Activated naive CD4-positive, alpha-beta T cell treated with anti-CD3 and anti-CD28 coated beads, Interleukin-2, amount 10 ng/mL, durations not matched to agents 7 days and 5 days (primary cell): ENCODE data around the gene CENPX.

Source experiments
- CTCF ChIA-PET: fragments of 350-600 bp; sonication (Branson Sonifier 250); formaldehyde crosslinking; loops from one replicate; lab custom pipeline; 2021; ENCODE audit warnings: antibody characterized with exemption; lab: Charles Lee
- DNase-seq: peaks from one replicate; pipeline ENCODE4 v3.0.0-alpha.2; 2020
- H3K27ac Mint-ChIP-seq: one replicate; pipeline ENCODE4 v1.8.0; 2021; ENCODE audit warnings: mild to moderate bottlenecking, moderate library complexity, mixed read lengths
- H3K27me3 Mint-ChIP-seq: one replicate; pipeline ENCODE4 v1.8.0; 2021; ENCODE audit warnings: mild to moderate bottlenecking, mixed read lengths
- H3K36me3 Mint-ChIP-seq: one replicate; pipeline ENCODE4 v1.8.0; 2021; ENCODE audit warnings: mixed read lengths
- H3K4me1 Mint-ChIP-seq: one replicate; pipeline ENCODE4 v1.8.0; 2021; ENCODE audit warnings: mixed read lengths
- H3K4me3 Mint-ChIP-seq: one replicate; pipeline ENCODE4 v1.8.0; 2021; ENCODE audit warnings: mild to moderate bottlenecking, moderate library complexity, mixed read lengths
- H3K9me3 Mint-ChIP-seq: one replicate; pipeline ENCODE4 v1.8.0; 2021; ENCODE audit warnings: mixed read lengths

Gene CENPX

GRCh38 chr17:82018989-82019689 is 3.5 kb downstream of the CENPX start:
- no peak overlapping the region for H3K4me3 Mint-ChIP-seq
- CTCF ChIA-PET, result interaction anchor here (0.6 to 6.0 kb wide), 13 partner anchors 11 to 498 kb away, joined by 3 to 103 read pairs (median 3); partner anchors contain the start of gene NOTUM
- no peak for DNase-seq
- no peaks in the 10 kb centered on the region for H3K9me3 Mint-ChIP-seq
- H3K27me3 Mint-ChIP-seq, result no peaks in the 10 kb centered on the region
- peaks cover 8% of the 10 kb centered on the region for H3K36me3 Mint-ChIP-seq
- H3K27ac Mint-ChIP-seq, result no peak overlapping the region
- H3K4me1 Mint-ChIP-seq, result peaks cover 28% of the 10 kb centered on the region

- no peak for DNase-seq
- H3K9me3 Mint-ChIP-seq, result no peaks in the 10 kb centered on the region
- no peak overlapping the region for H3K27ac Mint-ChIP-seq
- no peak overlapping the region for H3K4me3 Mint-ChIP-seq
- H3K4me1 Mint-ChIP-seq, result peaks cover 23% of the 10 kb centered on the region
- H3K36me3 Mint-ChIP-seq, result peaks cover 8% of the 10 kb centered on the region
- no peaks in the 10 kb centered on the region for H3K27me3 Mint-ChIP-seq
- CTCF ChIA-PET, result interaction anchor here (0.6 to 6.0 kb wide), 5 partner anchors 9 to 497 kb away, joined by 3 to 103 read pairs (median 3); partner anchors contain the start of gene NOTUM
Observed at GRCh38 chr17:82018152-82018988, 4.3 kb downstream of the CENPX start.

- Mint-ChIP-seq H3K27me3 (no peaks in the 10 kb centered on the region), H3K9me3 (no peaks in the 10 kb centered on the region), H3K4me1 (peaks cover 23% of the 10 kb centered on the region), H3K36me3 (peaks cover 8% of the 10 kb centered on the region), H3K27ac (no peak overlapping the region), H3K4me3 (no peak overlapping the region)
- no peak for DNase-seq
- CTCF ChIA-PET, result interaction anchor here (1.5 kb wide), 1 partner anchor 58 kb away, joined by 3 read pairs; no protein-coding TSS in a partner anchor
Observed at GRCh38 chr17:82017612-82018151, 5.0 kb downstream of the CENPX start.

- CTCF ChIA-PET, result interaction anchor here (0.9 to 1.5 kb wide), 2 partner anchors 56 to 58 kb away, joined by 3 read pairs; no protein-coding TSS in a partner anchor
- no peaks in the 10 kb centered on the region for H3K27me3 Mint-ChIP-seq
- H3K27ac Mint-ChIP-seq, result no peak overlapping the region
- DNase-seq, result no peak
- no peak overlapping the region for H3K4me3 Mint-ChIP-seq
- H3K9me3 Mint-ChIP-seq, result no peaks in the 10 kb centered on the region
- peaks cover 20% of the 10 kb centered on the region for H3K4me1 Mint-ChIP-seq
- H3K36me3 Mint-ChIP-seq, result peaks cover 8% of the 10 kb centered on the region
Observed at GRCh38 chr17:82016875-82017459, 5.7 kb downstream of the CENPX start.

GRCh38 chr17:82016061-82016874 is 6.4 kb downstream of the CENPX start:
- DNase-seq, result no peak
- Mint-ChIP-seq H3K4me3 (no peak overlapping the region), H3K9me3 (no peaks in the 10 kb centered on the region), H3K4me1 (peaks cover 13% of the 10 kb centered on the region), H3K27me3 (no peaks in the 10 kb centered on the region), H3K36me3 (peaks cover 8% of the 10 kb centered on the region), H3K27ac (no peak overlapping the region)
- CTCF ChIA-PET, result interaction anchor here (0.9 to 1.5 kb wide), 2 partner anchors 56 to 57 kb away, joined by 3 read pairs; no protein-coding TSS in a partner anchor

GRCh38 chr17:82015311-82015971 is 7.2 kb downstream of the CENPX start:
- Mint-ChIP-seq H3K4me1 (peaks cover 7% of the 10 kb centered on the region), H3K27ac (no peak overlapping the region), H3K9me3 (no peaks in the 10 kb centered on the region), H3K36me3 (peaks cover 7% of the 10 kb centered on the region), H3K4me3 (no peak overlapping the region), H3K27me3 (no peaks in the 10 kb centered on the region)
- DNase-seq, result no peak
- CTCF ChIA-PET, result no interaction called here

GRCh38 chr17:82014971-82015310 is 7.7 kb downstream of the CENPX start:
- Mint-ChIP-seq H3K27me3 (no peaks in the 10 kb centered on the region), H3K4me3 (no peak overlapping the region)
- CTCF ChIA-PET, result no interaction called here

GRCh38 chr17:82014432-82014831 is 8.2 kb downstream of the CENPX start:
- peaks cover 7% of the 10 kb centered on the region for H3K36me3 Mint-ChIP-seq
- peaks cover 3% of the 10 kb centered on the region for H3K4me1 Mint-ChIP-seq
- no peak for DNase-seq
- H3K9me3 Mint-ChIP-seq, result no peaks in the 10 kb centered on the region
- H3K4me3 Mint-ChIP-seq, result no peak overlapping the region
- CTCF ChIA-PET, result interaction anchor here (0.6 kb wide), 1 partner anchor 17 kb away, joined by 3 read pairs; no protein-coding TSS in a partner anchor
- no peaks in the 10 kb centered on the region for H3K27me3 Mint-ChIP-seq
- H3K27ac Mint-ChIP-seq, result no peak overlapping the region

More at GRCh38 chr17:82014971-82015310, 7.7 kb downstream of the CENPX start:
- no peak overlapping the region for H3K27ac Mint-ChIP-seq
- no peak for DNase-seq
- H3K36me3 Mint-ChIP-seq, result peaks cover 7% of the 10 kb centered on the region
- H3K9me3 Mint-ChIP-seq, result no peaks in the 10 kb centered on the region
- H3K4me1 Mint-ChIP-seq, result peaks cover 4% of the 10 kb centered on the region

GRCh38 chr17:82013772-82014321 is 8.8 kb downstream of the CENPX start:
- no peaks in the 10 kb centered on the region for H3K9me3 Mint-ChIP-seq
- H3K27ac Mint-ChIP-seq, result no peak overlapping the region
- CTCF ChIA-PET, result no interaction called here
- peaks cover 5% of the 10 kb centered on the region for H3K36me3 Mint-ChIP-seq
- no peaks in the 10 kb centered on the region for H3K27me3 Mint-ChIP-seq
- DNase-seq, result no peak
- peaks cover 3% of the 10 kb centered on the region for H3K4me1 Mint-ChIP-seq
- H3K4me3 Mint-ChIP-seq, result no peak overlapping the region

GRCh38 chr17:82013341-82013740 is 9.3 kb downstream of the CENPX start:
- no peaks in the 10 kb centered on the region for H3K27me3 Mint-ChIP-seq
- H3K36me3 Mint-ChIP-seq, result no peaks in the 10 kb centered on the region
- H3K27ac Mint-ChIP-seq, result no peak overlapping the region
- no peaks in the 10 kb centered on the region for H3K9me3 Mint-ChIP-seq
- H3K4me1 Mint-ChIP-seq, result no peaks in the 10 kb centered on the region
- no peak for DNase-seq
- CTCF ChIA-PET, result no interaction called here
- no peak overlapping the region for H3K4me3 Mint-ChIP-seq

- H3K27me3 Mint-ChIP-seq, result no peaks in the 10 kb centered on the region
- no peaks in the 10 kb centered on the region for H3K9me3 Mint-ChIP-seq
Observed at GRCh38 chr17:82012640-82013295, 9.9 kb downstream of the CENPX start.

GRCh38 chr17:82012261-82012639 is 10.4 kb downstream of the CENPX start:
- Mint-ChIP-seq H3K36me3 (no peaks in the 10 kb centered on the region), H3K4me1 (no peaks in the 10 kb centered on the region), H3K27me3 (no peaks in the 10 kb centered on the region), H3K4me3 (no peak overlapping the region), H3K27ac (no peak overlapping the region), H3K9me3 (no peaks in the 10 kb centered on the region)
- no peak for DNase-seq
- CTCF ChIA-PET, result no interaction called here

More at GRCh38 chr17:82012640-82013295, 9.9 kb downstream of the CENPX start:
- Mint-ChIP-seq H3K36me3 (no peaks in the 10 kb centered on the region), H3K4me3 (no peak overlapping the region), H3K4me1 (no peaks in the 10 kb centered on the region), H3K27ac (no peak overlapping the region)
- DNase-seq, result no peak
- CTCF ChIA-PET, result no interaction called here
